ENCODE results near the gene NDN.
A peak's percentile ranks its signal among the peaks of the same experiment; 100 is the strongest.
"Not testable (repeated sequence)": the region's sequence is repeated elsewhere in the genome, so short reads cannot be mapped to it uniquely, and the experiment has no call there.

NDN gene

GRCh38 chr15:23687143-23687470 is at the start of gene NDN:
NDN (minus strand) TSS chr15:23687305; CDS start chr15:23687217, 88 bp downstream.
- peak in 36 of 51 donors; percentile 4 to 62 (median 29) for DNase-seq

- peak in 1 of 51 donors; percentile 26 for DNase-seq
These were observed 49.0 kb upstream of the NDN start for GRCh38 chr15:23736033-23736673.

GRCh38 chr15:23734862-23735261 is 47.8 kb upstream of the NDN start:
- peak in 1 of 51 donors; percentile 58 for DNase-seq

- not testable (repeated sequence) for DNase-seq
These were observed 27.0 kb upstream of the NDN start for GRCh38 chr15:23713874-23714656.

GRCh38 chr15:23708332-23708731 is 21.2 kb upstream of the NDN start:
- no peak for DNase-seq

GRCh38 chr15:23695282-23695681 is 8.2 kb upstream of the NDN start:
- DNase-seq = no peak

GRCh38 chr15:23694592-23694991 is 7.5 kb upstream of the NDN start:
- no peak for DNase-seq

GRCh38 chr15:23690450-23690852 is 3.3 kb upstream of the NDN start:
- DNase-seq = peak in 42 of 51 donors; percentile 1 to 76 (median 50)

GRCh38 chr15:23690015-23690414 is 2.9 kb upstream of the NDN start:
- DNase-seq = no peak

GRCh38 chr15:23686466-23687142 is 501 bp downstream of the NDN start:
- DNase-seq = peak in 3 of 51 donors; percentile 2 to 27 (median 13)

GRCh38 chr15:23671481-23671880 is 15.6 kb downstream of the NDN start:
- no peak for DNase-seq

- DNase-seq = no peak
These were observed 16.1 kb downstream of the NDN start for GRCh38 chr15:23670970-23671369.

GRCh38 chr15:23663232-23663631 is 23.9 kb downstream of the NDN start:
- no peak for DNase-seq

- DNase-seq = peak in 13 of 51 donors; percentile 4 to 51 (median 33)
These were observed 38.1 kb downstream of the NDN start for GRCh38 chr15:23648920-23649515.

- DNase-seq = peak in 6 of 51 donors; percentile 12 to 68 (median 24)
These were observed 39.4 kb downstream of the NDN start, which contains the start of gene MAGEL2 for GRCh38 chr15:23647421-23648370. MAGEL2 (minus strand) TSS chr15:23647867; CDS start chr15:23647742, 125 bp downstream.

- DNase-seq = peak in 1 of 51 donors; percentile 15
These were observed 40.2 kb downstream of the NDN start for GRCh38 chr15:23647001-23647295.

GRCh38 chr15:23646165-23647000 is 40.7 kb downstream of the NDN start:
- no peak for DNase-seq

GRCh38 chr15:23645371-23646164 is 41.5 kb downstream of the NDN start:
- no peak for DNase-seq

- DNase-seq = no peak
These were observed 42.3 kb downstream of the NDN start for GRCh38 chr15:23644829-23645228.

Data from hypothalamus (tissue), 51 donors.